PFSK-1 (cell line): ENCODE data around the gene TLR6.
A peak's percentile ranks its signal among the peaks of the same experiment; 100 is the strongest.

Source experiments
- FOXP2 ChIP-seq: optimal IDR thresholded peaks from 2 replicates; pipeline ENCODE3; 2011; ENCODE audit warnings: borderline replicate concordance, control low read depth, inconsistent platforms; ENCODE audit not compliant: insufficient read depth; ENCODE audit errors: extremely low read length, extremely low read depth
- POLR2AphosphoS5 ChIP-seq: IDR thresholded peaks from 2 replicates; pipeline ENCODE4 v1.6.1; 2012; ENCODE audit warnings: low read depth, mild to moderate bottlenecking, control low read depth, low read length, moderate library complexity
- SIN3A ChIP-seq: IDR thresholded peaks from 2 replicates; pipeline ENCODE4 v1.6.1; 2012; ENCODE audit warnings: mild to moderate bottlenecking, low read length, moderate library complexity, borderline replicate concordance; ENCODE audit not compliant: insufficient read depth
- TAF1 ChIP-seq: IDR thresholded peaks from 2 replicates; pipeline ENCODE4 v1.6.1; 2012; ENCODE audit warnings: low read length, control low read depth, borderline replicate concordance; ENCODE audit not compliant: insufficient read depth
- TF ChIP-seq, protein P1 (sequence below), 2 experiments: IDR thresholded peaks; 2 replicates each; pipeline versions ENCODE4 v1.6.1 to v1.8.0; 2011 to 2012; ENCODE audit warnings: low read depth in 2 of 2, low read length in 2 of 2, control low read depth in 1 of 2, inconsistent platforms in 1 of 2, mild to moderate bottlenecking in 1 of 2, moderate library complexity in 1 of 2; ENCODE audit not compliant: insufficient read depth in 1 of 2

The TLR6 gene

DNA sequence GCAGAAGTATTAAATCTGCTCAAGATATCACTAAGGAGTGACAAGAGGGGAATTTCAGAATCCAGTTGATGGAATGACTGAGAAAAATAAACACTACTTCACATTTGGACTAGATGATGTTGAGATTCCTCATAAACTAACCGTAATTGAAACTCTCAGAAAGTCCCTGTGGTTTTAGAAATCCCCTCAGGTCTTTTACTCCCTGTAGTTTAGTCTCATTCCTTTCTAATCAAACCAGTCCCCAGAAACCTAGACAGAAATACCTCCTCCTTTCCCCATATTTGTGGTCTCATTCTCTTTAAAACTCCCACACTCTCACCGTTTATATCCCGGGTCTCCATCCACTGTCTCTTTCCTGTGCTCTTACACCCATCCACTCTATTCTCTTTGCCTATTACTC lies 37.0 kb downstream of the TLR6 start:
- TF ChIP-seq FOXP2 = no peak
- TF ChIP-seq, protein P1, sequence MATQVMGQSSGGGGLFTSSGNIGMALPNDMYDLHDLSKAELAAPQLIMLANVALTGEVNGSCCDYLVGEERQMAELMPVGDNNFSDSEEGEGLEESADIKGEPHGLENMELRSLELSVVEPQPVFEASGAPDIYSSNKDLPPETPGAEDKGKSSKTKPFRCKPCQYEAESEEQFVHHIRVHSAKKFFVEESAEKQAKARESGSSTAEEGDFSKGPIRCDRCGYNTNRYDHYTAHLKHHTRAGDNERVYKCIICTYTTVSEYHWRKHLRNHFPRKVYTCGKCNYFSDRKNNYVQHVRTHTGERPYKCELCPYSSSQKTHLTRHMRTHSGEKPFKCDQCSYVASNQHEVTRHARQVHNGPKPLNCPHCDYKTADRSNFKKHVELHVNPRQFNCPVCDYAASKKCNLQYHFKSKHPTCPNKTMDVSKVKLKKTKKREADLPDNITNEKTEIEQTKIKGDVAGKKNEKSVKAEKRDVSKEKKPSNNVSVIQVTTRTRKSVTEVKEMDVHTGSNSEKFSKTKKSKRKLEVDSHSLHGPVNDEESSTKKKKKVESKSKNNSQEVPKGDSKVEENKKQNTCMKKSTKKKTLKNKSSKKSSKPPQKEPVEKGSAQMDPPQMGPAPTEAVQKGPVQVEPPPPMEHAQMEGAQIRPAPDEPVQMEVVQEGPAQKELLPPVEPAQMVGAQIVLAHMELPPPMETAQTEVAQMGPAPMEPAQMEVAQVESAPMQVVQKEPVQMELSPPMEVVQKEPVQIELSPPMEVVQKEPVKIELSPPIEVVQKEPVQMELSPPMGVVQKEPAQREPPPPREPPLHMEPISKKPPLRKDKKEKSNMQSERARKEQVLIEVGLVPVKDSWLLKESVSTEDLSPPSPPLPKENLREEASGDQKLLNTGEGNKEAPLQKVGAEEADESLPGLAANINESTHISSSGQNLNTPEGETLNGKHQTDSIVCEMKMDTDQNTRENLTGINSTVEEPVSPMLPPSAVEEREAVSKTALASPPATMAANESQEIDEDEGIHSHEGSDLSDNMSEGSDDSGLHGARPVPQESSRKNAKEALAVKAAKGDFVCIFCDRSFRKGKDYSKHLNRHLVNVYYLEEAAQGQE (IDR thresholded peaks at IDR 0.05; ENCODE audit: insufficient read depth in 1 of 2, low read depth in 2 of 2, low read length in 2 of 2) = no peak
- no peak for TF ChIP-seq TAF1
- TF ChIP-seq POLR2AphosphoS5 = no peak
- no peak for TF ChIP-seq SIN3A

DNA sequence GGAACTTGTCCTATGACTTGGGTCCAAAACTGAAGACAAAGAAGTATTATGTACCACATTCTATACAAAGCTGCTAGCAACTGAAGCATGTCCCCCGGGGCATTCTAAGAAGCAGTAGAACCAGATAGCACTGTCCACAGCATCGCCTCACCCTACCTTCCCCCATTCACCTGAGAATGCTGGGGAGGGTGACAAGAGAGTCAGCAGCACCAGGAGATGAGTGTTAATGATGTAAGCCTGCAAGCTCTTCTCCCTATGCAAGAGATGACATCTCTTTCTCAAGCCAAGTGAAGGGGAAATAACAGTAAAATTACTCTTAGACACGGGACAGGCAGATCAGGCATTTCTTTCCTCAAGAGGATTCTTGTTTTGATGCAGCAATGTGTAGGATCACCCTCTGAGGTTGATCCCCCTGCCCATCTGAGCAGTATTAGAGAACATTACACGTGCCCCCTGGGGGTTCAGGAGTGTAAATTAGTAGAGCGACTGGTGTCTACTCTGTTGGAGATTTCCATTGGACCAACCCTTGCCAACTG lies 38.1 kb downstream of the TLR6 start:
- TF ChIP-seq, protein P1 (IDR thresholded peaks at IDR 0.05; ENCODE audit: insufficient read depth in 1 of 2, low read depth in 2 of 2, low read length in 2 of 2) = no peak
- TF ChIP-seq FOXP2 (no peak), SIN3A (no peak), POLR2AphosphoS5 (no peak), TAF1 (no peak)

DNA sequence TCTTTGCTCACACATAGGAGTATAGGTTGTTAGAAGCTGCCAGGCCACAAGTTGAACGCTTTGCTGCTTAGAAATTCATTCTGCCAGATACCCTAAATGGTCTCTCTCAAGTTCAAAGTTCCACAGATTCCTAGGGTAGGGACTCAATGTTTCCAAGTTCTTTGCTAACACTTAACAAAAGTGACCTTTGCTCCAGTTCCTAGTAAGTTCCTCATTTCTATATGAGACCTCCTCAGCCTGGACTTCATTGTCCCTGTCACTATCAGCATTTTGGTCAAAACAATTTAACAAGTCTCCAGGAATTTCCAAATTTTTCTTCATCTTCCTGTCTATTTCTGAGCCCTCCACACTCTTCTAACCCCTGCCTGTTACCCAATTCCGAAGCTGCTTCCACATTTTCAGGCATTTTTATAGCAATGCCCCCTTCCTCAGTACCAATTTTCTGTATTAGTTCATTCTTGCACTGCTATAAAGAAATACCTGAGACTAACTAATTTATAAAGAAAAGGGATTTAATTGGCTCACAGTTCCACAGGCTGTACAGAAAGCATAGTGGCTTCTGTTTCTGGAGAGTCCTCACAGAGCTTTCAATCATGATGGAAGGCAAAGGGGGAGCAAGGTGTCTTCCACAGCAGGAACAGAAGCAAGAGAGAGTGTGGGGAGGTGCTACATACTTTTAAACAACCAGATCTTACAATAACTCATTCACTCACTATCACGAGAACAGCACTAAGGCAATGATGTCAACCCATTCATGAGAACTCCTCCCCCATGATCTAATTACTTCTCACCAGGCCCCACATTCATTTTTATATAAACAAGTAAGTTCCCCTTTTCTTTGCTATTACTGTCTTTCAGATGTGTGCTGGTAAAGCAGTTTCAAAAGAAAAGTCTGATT lies 40.5 kb downstream of the TLR6 start:
- no peak for TF ChIP-seq FOXP2
- TF ChIP-seq, protein P1 (IDR thresholded peaks at IDR 0.05; ENCODE audit: insufficient read depth in 1 of 2, low read depth in 2 of 2, low read length in 2 of 2) = no peak
- TF ChIP-seq TAF1 = no peak
- peak; percentile 61 for TF ChIP-seq POLR2AphosphoS5
- TF ChIP-seq SIN3A = no peak

DNA sequence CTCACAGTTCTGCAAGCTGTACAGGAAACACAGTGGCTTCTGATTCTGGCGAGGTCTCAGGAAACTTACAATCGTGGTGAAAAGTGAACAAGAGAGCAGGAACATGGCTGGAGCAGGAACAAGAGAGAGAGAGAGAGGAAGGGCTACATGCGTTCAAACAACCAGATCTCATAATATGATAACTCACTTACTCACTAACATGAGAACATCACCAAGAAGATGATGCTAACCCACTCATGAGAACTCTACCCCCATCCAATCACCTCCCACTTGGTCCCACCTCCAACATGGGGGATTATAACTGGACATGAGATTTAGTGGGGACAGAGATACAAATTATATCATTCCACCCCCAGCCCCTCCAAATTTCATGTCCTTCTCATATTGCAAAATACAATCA lies 42.2 kb downstream of the TLR6 start:
- TF ChIP-seq, protein P1 (IDR thresholded peaks at IDR 0.05; ENCODE audit: insufficient read depth in 1 of 2, low read depth in 2 of 2, low read length in 2 of 2) = no peak
